KMS-11 (cell line): ENCODE measurements around the gene APOL4.

Experiments
- H2AFZ ChIP-seq: fragments of 200-600 bp; sonication (generic); 2 replicates; pipeline ENCODE4 v1.6.1; 2016; ENCODE audit warnings: antibody characterized with exemption, mixed run types, low read depth
- H3K27ac ChIP-seq: fragments of 200-600 bp; sonication (generic); 2 replicates; pipeline ENCODE4 v1.6.1; 2016; ENCODE audit warnings: mild to moderate bottlenecking, mixed run types
- H3K27me3 ChIP-seq: fragments of 200-600 bp; sonication (generic); 2 replicates; pipeline ENCODE4 v1.6.1; 2017; ENCODE audit warnings: mild to moderate bottlenecking, low read depth, mixed run types, moderate library complexity; ENCODE audit not compliant: insufficient read depth
- H3K36me3 ChIP-seq: fragments of 200-600 bp; sonication (generic); 2 replicates; pipeline ENCODE4 v1.6.1; 2017; ENCODE audit warnings: mild to moderate bottlenecking, mixed run types; ENCODE audit not compliant: insufficient read depth
- H3K4me1 ChIP-seq: fragments of 200-600 bp; sonication (generic); 2 replicates; pipeline ENCODE4 v1.6.1; 2016; ENCODE audit warnings: mild to moderate bottlenecking, low read depth, mixed run types; ENCODE audit not compliant: poor library complexity, severe bottlenecking
- H3K4me2 ChIP-seq: fragments of 200-600 bp; sonication (generic); 2 replicates; pipeline ENCODE4 v1.7.0; 2016; ENCODE audit warnings: mild to moderate bottlenecking, mixed run types
- H3K4me3 ChIP-seq: fragments of 200-600 bp; sonication (generic); IDR thresholded peaks from 2 replicates; pipeline ENCODE4 v1.6.1; 2017; ENCODE audit warnings: low read depth, low read length, mixed read lengths; ENCODE audit not compliant: insufficient read depth
- H3K79me2 ChIP-seq: fragments of 200-600 bp; sonication (generic); 2 replicates; pipeline ENCODE4 v1.6.1; 2016; ENCODE audit warnings: low read depth, mixed run types; ENCODE audit not compliant: insufficient read depth
- H3K9ac ChIP-seq: fragments of 200-600 bp; sonication (generic); 2 replicates; pipeline ENCODE4 v1.6.1; 2016; ENCODE audit warnings: mild to moderate bottlenecking, mixed run types
- H4K20me1 ChIP-seq: fragments of 200-600 bp; sonication (generic); 2 replicates; pipeline ENCODE4 v1.6.1; 2016; ENCODE audit warnings: mild to moderate bottlenecking, mixed run types; ENCODE audit not compliant: insufficient read depth
- CTCF ChIP-seq: fragments of 200-600 bp; sonication (generic); conservative IDR thresholded peaks from 2 replicates; pipeline ENCODE4 v1.6.1; 2017; ENCODE audit warnings: low read depth, mild to moderate bottlenecking, antibody characterized with exemption, low read length, moderate library complexity, mixed read lengths

APOL4 gene

DNA sequence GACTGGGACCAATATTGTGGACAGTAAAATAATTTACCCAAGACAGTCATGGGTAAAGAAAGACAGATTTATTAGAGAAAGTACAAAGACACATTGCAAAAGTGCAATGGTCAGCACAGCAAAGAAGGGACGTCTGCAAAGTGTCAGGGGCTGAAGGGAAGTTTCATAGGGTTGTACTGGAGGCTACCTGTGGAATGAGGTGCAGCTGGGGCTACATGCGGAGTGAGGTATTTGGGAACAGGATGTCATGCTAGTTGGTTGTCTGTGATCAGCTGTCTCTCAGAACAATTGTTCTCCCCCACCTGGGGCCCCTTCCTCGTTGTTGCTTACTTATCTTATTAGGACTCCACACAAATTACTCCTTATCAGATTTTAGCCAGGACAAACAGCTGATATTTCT, 29.7 kb downstream of the APOL4 start:
- H3K4me1 ChIP-seq, result no peaks in the 10 kb centered on the region
- H2AFZ ChIP-seq, result no peak overlapping the region
- H3K9ac ChIP-seq, result no peak overlapping the region
- no peaks in the 10 kb centered on the region for H3K36me3 ChIP-seq
- H4K20me1 ChIP-seq, result no peaks in the 10 kb centered on the region
- H3K4me3 ChIP-seq, result no peak overlapping the region
- H3K27ac ChIP-seq, result no peak overlapping the region
- TF ChIP-seq CTCF, result no peak
- no peaks in the 10 kb centered on the region for H3K79me2 ChIP-seq
- H3K4me2 ChIP-seq, result no peak overlapping the region
- H3K27me3 ChIP-seq, result no peaks in the 10 kb centered on the region

DNA sequence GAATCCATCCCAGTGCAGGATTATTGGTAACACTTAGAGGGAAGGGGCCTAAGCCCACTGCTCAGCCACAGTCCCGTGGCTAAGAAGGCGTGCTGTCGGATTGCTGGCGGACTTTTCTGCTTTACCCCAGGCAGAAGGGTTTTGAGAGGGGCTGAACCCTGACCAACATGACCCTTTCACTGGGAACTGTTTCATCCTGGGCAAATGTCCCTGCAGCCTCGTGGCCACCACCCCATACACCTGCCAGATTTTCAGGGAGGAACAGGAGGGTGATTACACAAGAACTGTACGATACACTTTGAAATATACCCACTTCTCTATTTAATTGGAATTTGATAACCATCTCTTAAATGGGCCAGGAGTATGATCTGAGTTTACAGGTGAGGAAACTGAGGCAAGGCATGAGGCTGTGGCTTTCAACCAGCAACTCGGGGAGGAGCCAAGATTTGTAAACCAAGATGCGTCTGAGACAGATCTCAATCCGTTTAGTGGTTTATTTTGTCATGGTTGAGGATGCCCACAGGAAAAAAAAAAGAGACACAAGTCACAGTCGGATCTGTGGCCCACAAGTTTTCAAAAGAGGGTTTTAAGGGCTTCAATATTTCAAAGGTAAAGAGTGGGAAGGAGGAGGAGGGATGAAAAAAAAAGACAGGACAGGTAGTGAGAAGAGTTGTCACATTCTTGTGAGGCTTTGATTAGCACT, 34.9 kb downstream of the APOL4 start:
- H4K20me1 ChIP-seq, result no peaks in the 10 kb centered on the region
- H3K4me2 ChIP-seq, result no peak overlapping the region
- H3K79me2 ChIP-seq, result no peaks in the 10 kb centered on the region
- TF ChIP-seq CTCF, result no peak
- H3K27me3 ChIP-seq, result no peaks in the 10 kb centered on the region
- no peak overlapping the region for H3K9ac ChIP-seq
- no peak overlapping the region for H3K27ac ChIP-seq
- peaks cover 36% of the 10 kb centered on the region for H3K4me1 ChIP-seq
- no peaks in the 10 kb centered on the region for H3K36me3 ChIP-seq
- no peak overlapping the region for H2AFZ ChIP-seq
- H3K4me3 ChIP-seq, result no peak overlapping the region

DNA sequence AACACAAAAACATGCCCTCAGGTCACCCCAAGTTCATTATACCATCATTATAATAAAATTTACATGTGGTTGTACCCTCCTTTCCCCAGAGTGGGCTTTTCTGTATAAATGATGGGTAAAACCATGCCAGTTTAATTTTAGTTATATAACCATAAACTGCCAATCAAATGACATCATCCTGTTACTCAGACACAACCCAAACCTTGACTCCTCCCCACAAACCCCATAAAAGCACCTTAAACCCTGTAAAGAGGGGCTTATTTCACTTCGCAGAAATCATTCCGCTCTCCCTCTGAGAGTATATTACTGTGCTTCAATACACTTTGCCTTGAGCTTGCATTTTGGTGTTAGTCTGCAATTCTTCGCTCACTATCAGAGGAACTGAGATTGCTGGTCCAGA, 35.5 kb downstream of the APOL4 start:
- no peak for TF ChIP-seq CTCF
- H3K4me3 ChIP-seq, result no peak overlapping the region
- H4K20me1 ChIP-seq, result no peaks in the 10 kb centered on the region
- no peaks in the 10 kb centered on the region for H3K36me3 ChIP-seq
- no peaks in the 10 kb centered on the region for H3K27me3 ChIP-seq
- no peak overlapping the region for H2AFZ ChIP-seq
- no peak overlapping the region for H3K27ac ChIP-seq
- no peak overlapping the region for H3K4me2 ChIP-seq
- no peak overlapping the region for H3K9ac ChIP-seq
- H3K4me1 ChIP-seq, result peaks cover 42% of the 10 kb centered on the region
- H3K79me2 ChIP-seq, result no peaks in the 10 kb centered on the region

GRCh38 chr22:36165141-36165540, 36.5 kb downstream of the APOL4 start:
- Histone ChIP-seq H4K20me1 (no peaks in the 10 kb centered on the region), H2AFZ (no peak overlapping the region), H3K4me2 (no peak overlapping the region), H3K79me2 (no peaks in the 10 kb centered on the region), H3K9ac (no peak overlapping the region), H3K4me1 (peaks cover 51% of the 10 kb centered on the region), H3K36me3 (no peaks in the 10 kb centered on the region), H3K27ac (no peak overlapping the region), H3K27me3 (no peaks in the 10 kb centered on the region), H3K4me3 (no peak overlapping the region)
- TF ChIP-seq CTCF, result no peak
